Ovary (tissue), 9 donors: ENCODE measurements around the gene RRAGB. TPM values are rescaled to one million over a fixed set of nuclear protein-coding genes. Genes with fewer than 3 reads are reported as not detected.
"Not testable (repeated sequence)": the region's sequence is repeated elsewhere in the genome, so short reads cannot be mapped to it uniquely, and the experiment has no call there.

ENCODE experiments used
- DNase-seq, 5 donors: peaks; one replicate each; pipeline ENCODE4 v3.0.0-alpha.2; 2019 to 2020
- H3K27ac ChIP-seq, 2 donors: fragments of 200-600 bp; one replicate each; pipeline versions ENCODE4 v1.5.1 to v1.8.0; 2019 to 2022
- H3K27me3 ChIP-seq: fragments of 200-600 bp; one replicate; pipeline ENCODE4 v1.8.0; 2022
- H3K36me3 ChIP-seq: fragments of 200-600 bp; sonication (generic); one replicate; pipeline ENCODE4 v1.5.1; 2019
- H3K4me1 ChIP-seq: one replicate; pipeline ENCODE4 v1.8.1; 2013; ENCODE audit warnings: mild to moderate bottlenecking, moderate library complexity; ENCODE audit not compliant: insufficient read depth
- H3K4me3 ChIP-seq: fragments of 200-600 bp; sonication (generic); one replicate; pipeline ENCODE4 v1.5.1; 2017
- H3K9me3 ChIP-seq, 2 donors: fragments of 200-600 bp in 1 of 2; sonication (generic) in 1 of 2; one replicate each; pipeline versions ENCODE4 v1.5.1 to v1.8.1; 2013 to 2019; ENCODE audit warnings: mild to moderate bottlenecking in 1 of 2, moderate library complexity in 1 of 2
- EP300 ChIP-seq: sonication (generic); formaldehyde crosslinking; IDR thresholded peaks from one replicate; pipeline ENCODE4 v1.6.1; 2017; ENCODE audit warnings: antibody characterized with exemption
- POLR2A ChIP-seq: fragments of 450-650 bp; IDR thresholded peaks from one replicate; pipeline ENCODE4 v1.6.1; 2017; ENCODE audit warnings: antibody characterized with exemption, mild to moderate bottlenecking, moderate library complexity
- WGBS, 3 donors: extraction: QIAGEN DNeasy Blood & Tissue Kit in 1 of 3; methylation state at CpG; one replicate each; pipeline versions ENCODE4 v1.1.5 to v1.1.7; 2013 to 2017; 5-methylcytosine and 5-hydroxymethylcytosine counted together
- intact Hi-C, 4 donors: fragments of 100-400 bp; cut with DNase I; formaldehyde crosslinking; loops; one replicate each; pipeline versions ENCODE4 v1.11.0 to v1.15.1; 2022 to 2023
- polyA plus RNA-seq, 2 donors: library from polyadenylated mRNA; stranded (reverse); fragments of 200-250 nt in 1 of 2; fragments of 350-450 nt in 1 of 2; fragmentation: Illumina TruSeq in 1 of 2; extraction: RNeasy Lipid Tissue Mini Kit (QIAGEN cat#74804) in 1 of 2; gene quantifications; one replicate each; pipeline ENCODE4 v1.2.3, GENCODE V29; 2013 to 2014
- total RNA-seq, 7 donors: library from RNA; depleted of rRNA in 2 of 7; stranded (reverse); fragments of >200 nt in 2 of 7; fragmentation: NEBNext Ultra II Directional in 3 of 7; extraction: Animal tissue kit (Norgen Biotek cat#: 25700) in 3 of 7; gene quantifications; one replicate each; pipeline versions ENCODE4 v1.1.0 to v1.2.4, GENCODE V29; 2016 to 2023
- TF ChIP-seq, protein P1 (sequence below), 3 donors: fragments of 450-650 bp in 2 of 3; fragments of 200-600 bp in 1 of 3; IDR thresholded peaks; one replicate each; pipeline versions ENCODE4 v1.5.1 to v1.8.0; 2016 to 2022; ENCODE audit warnings: antibody characterized with exemption in 3 of 3, mild to moderate bottlenecking in 1 of 3
- donor health status: DM: no; HTN: no; CAD: no; lungs with moderate emphysema.
- donor health status: DM: no; HTN: no; CAD: no.
- donor health status: Bipolar disorder and iron deficiency.
- donor health status: DM: yes; HTN: yes; CAD: no.
- donor health status: DM: no; HTN: no; CAD: no.
- donor health status: DM: yes; HTN: yes; CAD: no.

RRAGB gene
- total and polyA plus RNA-seq, 9 donors, result 17.7 to 28.3 (median 25.8) TPM

DNA sequence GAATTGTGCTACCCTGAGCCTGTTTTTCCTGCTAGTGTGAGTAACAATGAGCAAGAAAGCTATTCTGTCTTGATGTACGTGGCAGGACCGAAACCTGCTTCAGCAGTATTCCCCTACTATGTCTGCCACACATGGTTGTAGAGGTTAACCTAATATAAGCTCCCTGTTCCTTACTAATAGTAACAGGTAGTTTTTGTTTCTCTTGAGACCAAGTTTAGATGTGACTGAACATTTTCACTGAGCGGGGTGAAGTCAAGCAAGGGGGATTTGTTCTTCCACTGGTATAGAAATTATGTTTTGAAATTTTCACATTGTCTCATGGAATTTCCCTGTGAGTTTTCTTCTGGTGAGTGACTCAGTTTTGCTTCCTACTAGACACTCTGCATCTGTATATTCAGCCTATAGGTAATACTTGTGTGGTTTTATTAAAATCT, 37.3 kb downstream of the RRAGB start:
- intact Hi-C loops, result no loop called here
- H3K36me3 ChIP-seq, result no peaks in the 10 kb centered on the region
- no peak overlapping the region for H3K27ac ChIP-seq
- no peaks in the 10 kb centered on the region for H3K9me3 ChIP-seq
- no peak overlapping the region for H3K4me3 ChIP-seq
- WGBS, 3 donors, result 74 to 78% (median 77%) methylated on average over 3 of the region's 3 CpGs
- DNase-seq, result no peak
- H3K4me1 ChIP-seq, result no peaks in the 10 kb centered on the region
- H3K27me3 ChIP-seq, result no peaks in the 10 kb centered on the region
- TF ChIP-seq POLR2A, result no peak
- TF ChIP-seq, protein P1, sequence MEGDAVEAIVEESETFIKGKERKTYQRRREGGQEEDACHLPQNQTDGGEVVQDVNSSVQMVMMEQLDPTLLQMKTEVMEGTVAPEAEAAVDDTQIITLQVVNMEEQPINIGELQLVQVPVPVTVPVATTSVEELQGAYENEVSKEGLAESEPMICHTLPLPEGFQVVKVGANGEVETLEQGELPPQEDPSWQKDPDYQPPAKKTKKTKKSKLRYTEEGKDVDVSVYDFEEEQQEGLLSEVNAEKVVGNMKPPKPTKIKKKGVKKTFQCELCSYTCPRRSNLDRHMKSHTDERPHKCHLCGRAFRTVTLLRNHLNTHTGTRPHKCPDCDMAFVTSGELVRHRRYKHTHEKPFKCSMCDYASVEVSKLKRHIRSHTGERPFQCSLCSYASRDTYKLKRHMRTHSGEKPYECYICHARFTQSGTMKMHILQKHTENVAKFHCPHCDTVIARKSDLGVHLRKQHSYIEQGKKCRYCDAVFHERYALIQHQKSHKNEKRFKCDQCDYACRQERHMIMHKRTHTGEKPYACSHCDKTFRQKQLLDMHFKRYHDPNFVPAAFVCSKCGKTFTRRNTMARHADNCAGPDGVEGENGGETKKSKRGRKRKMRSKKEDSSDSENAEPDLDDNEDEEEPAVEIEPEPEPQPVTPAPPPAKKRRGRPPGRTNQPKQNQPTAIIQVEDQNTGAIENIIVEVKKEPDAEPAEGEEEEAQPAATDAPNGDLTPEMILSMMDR (IDR thresholded peaks at IDR 0.05), result no peak
- TF ChIP-seq EP300, result no peak

DNA sequence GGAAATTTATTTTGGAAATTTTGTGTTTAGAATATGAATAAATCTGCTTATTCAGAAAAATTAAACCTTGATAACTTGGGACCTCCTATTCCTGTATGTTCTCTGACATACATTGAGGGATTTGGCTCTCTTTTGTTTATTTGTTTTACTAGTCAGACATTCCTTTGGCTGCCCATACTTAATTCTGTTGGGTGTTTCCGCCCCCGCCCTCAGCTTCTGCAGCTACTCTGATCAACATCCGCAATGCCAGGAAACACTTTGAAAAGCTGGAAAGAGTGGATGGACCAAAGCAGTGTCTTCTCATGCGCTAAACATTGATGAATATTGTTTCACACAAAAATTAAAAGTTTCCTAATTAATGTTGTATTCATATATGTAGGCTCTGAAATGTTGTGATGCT, 40.5 kb downstream of the RRAGB start:
- Histone ChIP-seq H3K27me3 (no peaks in the 10 kb centered on the region), H3K9me3 (no peaks in the 10 kb centered on the region), H3K36me3 (no peaks in the 10 kb centered on the region), H3K4me3 (no peak overlapping the region), H3K4me1 (no peaks in the 10 kb centered on the region), H3K27ac (no peak overlapping the region)
- DNase-seq, result no peak
- no peak for TF ChIP-seq POLR2A
- no peak for TF ChIP-seq EP300
- TF ChIP-seq, protein P1 (IDR thresholded peaks at IDR 0.05), result no peak
- 80 to 83% (median 83%) methylated on average over 4 of the region's 4 CpGs for WGBS, 3 donors
- intact Hi-C loops, result loop anchor here in 1 of 4 donors (1.0 kb wide), 1 partner anchor 42 kb away; no protein-coding TSS in a partner anchor

DNA sequence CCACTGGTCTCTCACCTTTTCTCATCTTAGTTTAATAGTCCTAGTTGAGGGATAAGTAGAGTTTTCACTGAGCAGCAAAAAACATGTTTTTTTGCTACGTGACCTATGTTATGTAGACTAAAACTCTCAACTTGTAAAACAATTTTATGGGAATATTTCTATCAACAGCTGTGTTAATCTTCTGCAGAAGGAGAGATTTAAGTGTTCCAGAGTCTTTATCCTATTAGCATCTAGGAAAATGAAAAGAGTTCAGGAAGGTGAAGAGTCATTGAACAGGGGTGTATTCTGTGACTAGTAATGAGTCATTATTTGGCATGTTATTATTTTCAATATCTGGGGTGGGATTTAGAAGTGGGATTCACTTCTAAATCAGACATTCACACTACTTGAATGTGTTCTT, 41.9 kb downstream of the RRAGB start:
- TF ChIP-seq POLR2A (no peak), EP300 (no peak)
- TF ChIP-seq, protein P1 (IDR thresholded peaks at IDR 0.05), result no peak
- H3K4me3 ChIP-seq, result no peak overlapping the region
- H3K27me3 ChIP-seq, result no peaks in the 10 kb centered on the region

DNA sequence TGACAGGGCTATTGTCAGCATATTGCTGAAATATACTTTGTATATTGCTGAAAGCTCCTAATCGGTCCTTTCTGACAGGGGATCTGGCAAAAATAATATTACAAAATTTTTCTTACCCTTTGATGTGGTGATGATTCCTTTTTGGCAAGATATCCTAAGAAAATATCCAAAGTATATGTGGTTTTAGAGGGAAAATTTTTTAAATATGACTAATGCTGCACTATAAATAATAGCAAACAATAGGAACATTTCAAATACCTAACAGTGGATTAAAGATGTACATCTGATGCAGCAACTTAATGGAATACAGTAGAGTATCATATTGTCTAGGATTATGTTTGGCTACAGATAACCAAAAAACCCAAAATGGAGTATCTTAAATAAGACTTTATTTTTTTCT, 49.6 kb downstream of the RRAGB start:
- TF ChIP-seq, protein P1 (IDR thresholded peaks at IDR 0.05), result no peak
- no peak for TF ChIP-seq EP300
- no peak for TF ChIP-seq POLR2A
- 20 to 43% (median 36%) methylated on average over 1 of the region's 1 CpG for WGBS, 3 donors
- H3K27me3 ChIP-seq, result no peaks in the 10 kb centered on the region
- H3K4me1 ChIP-seq, result no peaks in the 10 kb centered on the region
- no peaks in the 10 kb centered on the region for H3K9me3 ChIP-seq
- H3K36me3 ChIP-seq, result no peaks in the 10 kb centered on the region
- H3K4me3 ChIP-seq, result no peak overlapping the region
- intact Hi-C loops, result no loop called here
- no peak for DNase-seq
- H3K27ac ChIP-seq, result no peak overlapping the region

More for the DNA sequence above, 41.9 kb downstream of the RRAGB start:
- H3K27ac ChIP-seq, result no peak overlapping the region
- H3K4me1 ChIP-seq, result no peaks in the 10 kb centered on the region
- DNase-seq, result no peak
- intact Hi-C loops, result no loop called here
- H3K9me3 ChIP-seq, result no peaks in the 10 kb centered on the region
- no peaks in the 10 kb centered on the region for H3K36me3 ChIP-seq
- WGBS, 3 donors, result 78 to 79% (median 79%) methylated on average over 1 of the region's 1 CpG

DNA sequence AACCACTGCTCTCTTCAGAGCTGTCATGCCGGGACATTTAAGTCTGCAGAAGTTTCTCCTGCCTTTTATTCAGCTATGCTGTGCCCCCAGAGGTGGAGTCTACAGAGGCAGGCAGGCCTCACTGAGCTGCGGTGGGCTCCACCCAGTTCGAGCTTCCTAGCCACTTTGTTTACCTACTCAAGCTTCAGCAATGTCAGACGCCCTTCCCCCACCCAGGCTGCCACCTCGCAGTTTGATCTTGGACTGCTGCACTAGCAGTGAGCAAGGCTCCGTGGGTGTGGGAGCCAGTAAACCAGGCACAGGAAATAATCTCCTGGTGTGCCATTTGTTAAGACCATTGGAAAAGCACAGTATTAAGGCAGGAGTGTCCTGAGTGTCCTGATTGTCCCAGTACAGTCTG, 56.9 kb downstream of the RRAGB start:
- H3K27ac ChIP-seq, H3K9me3 ChIP-seq, H3K4me1 ChIP-seq, H3K36me3 ChIP-seq, H3K4me3 ChIP-seq, H3K27me3 ChIP-seq, intact Hi-C loops: not testable (repeated sequence)
- DNase-seq, result peak in 2 of 5 donors; percentile 16 to 39
- 41 to 54% (median 51%) methylated on average over 6 of the region's 6 CpGs for WGBS, 3 donors
